ENCODE data around the gene YJU2.
"Not testable (repeated sequence)": the region's sequence is repeated elsewhere in the genome, so short reads cannot be mapped to it uniquely, and the experiment has no call there.

The YJU2 gene

DNA sequence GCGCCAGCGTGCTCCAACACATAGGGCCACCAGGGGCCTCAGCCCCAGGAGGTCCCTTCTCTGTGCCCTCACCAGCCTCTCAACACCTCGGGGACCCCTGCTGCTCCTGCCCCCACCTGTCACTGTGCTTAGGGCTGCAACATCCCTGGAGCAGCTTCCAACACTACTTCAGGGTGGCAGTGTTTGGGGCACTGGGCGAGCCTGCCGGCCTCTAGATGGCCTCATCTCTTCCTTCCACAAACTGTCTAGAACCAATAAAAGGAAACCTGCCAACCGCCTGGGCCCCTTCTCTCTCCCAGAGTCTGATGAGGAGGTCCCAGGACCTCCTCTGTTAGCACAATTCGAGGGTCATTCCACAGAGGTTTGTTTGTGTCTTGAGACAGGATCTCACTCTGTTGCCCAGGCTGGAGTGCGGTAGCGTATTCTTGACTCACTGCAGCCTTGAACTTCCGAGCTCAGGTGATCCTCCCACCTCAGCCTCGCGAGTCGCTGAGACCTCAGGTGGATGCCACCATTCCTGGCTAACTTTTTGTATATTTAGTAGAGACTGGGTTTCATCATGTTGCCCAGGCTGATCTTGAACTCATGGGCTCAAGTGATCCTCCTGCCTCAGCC is 22.0 kb downstream of the YJU2 start:
- DNase-seq: no peak

DNA sequence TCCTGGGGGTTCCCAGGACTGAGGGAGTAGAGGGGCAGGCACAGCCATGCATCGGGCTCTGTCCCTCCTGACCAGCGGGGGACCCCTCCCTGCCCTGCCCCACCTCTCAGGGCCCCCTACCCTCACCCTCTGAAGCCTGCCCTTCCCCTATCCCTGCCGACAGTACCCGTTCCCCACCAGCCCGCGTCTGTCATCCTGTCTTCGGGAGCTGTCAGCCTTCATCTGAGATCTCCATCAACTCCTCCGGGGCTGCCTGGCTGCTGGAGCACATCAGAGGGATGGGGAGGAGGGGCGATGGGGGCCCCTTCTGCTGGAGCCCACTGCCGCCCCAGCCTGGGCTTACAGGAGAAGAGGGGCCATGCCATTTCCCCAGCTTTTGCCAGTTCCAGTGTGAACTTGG is 26.0 kb downstream of the YJU2 start:
- no peak for DNase-seq

DNA sequence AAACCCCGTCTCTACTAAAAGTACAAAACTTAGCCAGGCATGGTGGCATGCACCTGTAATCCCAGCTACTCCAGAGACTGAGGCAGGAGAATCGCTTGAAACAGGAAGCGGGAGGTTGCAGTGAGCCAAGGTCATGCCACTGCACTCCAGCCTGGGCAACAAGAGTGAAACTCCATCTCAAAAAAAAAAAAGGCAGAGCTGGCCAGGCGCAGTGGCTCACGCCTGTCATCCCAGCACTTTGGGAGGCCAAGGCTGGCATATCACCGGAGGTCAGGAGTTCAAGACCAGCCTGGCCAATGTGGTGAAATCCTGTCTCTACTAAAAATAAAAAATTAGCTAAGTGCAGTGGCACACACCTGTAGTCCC is 27.4 kb downstream of the YJU2 start:
- DNase-seq: not testable (repeated sequence)

DNA sequence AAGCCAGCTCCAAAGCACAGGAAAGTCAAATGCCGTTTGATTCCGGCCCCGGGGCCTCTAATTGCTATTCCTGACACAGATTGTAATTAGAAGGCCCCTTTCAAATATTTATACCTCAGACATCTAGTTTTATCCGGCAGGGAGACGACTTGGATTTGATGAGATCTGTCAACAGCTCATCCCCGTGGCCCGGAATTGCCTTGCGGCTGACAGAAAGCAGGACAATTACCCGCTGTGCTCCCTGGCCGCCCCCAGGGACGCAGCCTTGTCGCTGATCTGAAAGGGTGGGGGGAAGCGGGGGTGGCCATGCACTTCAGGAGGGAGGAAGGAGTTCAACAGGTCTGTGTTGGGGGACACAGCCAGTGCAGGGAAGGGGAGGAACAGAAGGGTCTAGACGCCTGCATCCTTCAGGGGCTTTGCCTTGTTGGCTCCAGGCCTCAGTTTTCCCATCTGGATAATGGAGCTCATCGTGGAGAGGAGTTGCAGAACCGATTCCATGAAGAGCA is 30.4 kb downstream of the YJU2 start:
- peak; percentile 85 for DNase-seq

DNA sequence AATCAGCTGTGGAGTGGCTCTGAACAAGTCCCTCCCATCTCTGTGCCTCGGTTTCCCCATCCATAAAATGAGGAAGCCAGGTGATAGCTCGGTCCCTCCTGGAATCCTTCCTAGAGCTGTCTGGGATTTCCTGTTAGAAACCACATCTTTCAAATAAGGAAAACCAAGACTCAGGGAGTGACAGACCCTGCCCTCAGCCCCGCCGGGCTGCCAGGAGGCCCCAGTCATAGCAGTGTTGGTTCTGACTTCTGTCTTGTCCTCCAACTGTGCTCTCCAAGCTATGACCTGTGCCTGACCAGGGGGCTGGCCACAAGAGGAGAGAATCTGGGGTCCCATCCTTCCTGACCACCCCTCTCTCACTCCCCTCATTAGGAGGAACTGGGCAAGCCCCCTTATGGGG is 31.1 kb downstream of the YJU2 start:
- no peak for DNase-seq

DNA sequence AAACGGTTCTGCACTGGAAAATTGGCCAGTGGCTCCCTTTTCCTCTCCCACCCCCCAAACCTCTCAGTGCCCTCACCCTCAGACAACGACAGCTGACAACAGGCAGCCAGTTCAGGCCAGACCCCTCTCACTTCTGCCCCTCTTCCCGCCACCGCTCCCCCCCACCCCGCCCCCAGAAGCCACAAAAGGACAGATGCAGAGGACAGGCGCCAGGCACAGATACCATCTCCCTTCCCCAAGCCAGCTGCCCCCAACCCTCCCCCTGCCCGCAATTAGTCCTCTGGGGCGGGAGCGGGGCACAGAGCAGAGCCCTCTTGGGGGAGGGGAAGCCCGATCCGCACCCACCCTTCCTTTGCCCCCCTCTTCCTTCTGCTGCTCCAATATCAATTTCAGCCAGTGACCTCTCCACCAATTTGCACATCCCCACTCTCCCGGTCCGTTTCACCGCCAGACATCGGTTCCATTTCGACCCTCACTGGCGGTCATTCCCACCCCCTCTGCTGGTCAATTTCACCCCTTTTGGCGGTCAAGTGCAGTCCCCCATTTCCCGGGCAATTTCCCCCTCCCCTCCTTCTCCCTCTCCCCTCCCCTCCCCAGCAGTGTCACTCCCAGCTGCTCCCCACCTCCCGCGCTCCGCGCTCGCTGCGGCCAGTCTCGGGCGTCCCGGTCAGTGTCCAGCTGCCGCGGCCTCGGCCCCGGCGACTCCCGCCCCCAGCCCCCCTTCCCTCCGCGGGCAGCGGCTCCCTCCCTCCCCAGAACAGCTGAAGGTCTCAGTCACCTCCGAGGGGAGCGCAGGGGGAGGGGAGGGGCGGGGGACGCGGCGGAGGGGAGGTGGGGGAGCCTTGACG is 31.8 kb downstream of the YJU2 start, which contains the start of gene SHD:
SHD (plus strand) TSS at position 848 of the 848 bp plus-strand sequence. CDS start 798 bp downstream, outside the sequence.
- no peak for DNase-seq

DNA sequence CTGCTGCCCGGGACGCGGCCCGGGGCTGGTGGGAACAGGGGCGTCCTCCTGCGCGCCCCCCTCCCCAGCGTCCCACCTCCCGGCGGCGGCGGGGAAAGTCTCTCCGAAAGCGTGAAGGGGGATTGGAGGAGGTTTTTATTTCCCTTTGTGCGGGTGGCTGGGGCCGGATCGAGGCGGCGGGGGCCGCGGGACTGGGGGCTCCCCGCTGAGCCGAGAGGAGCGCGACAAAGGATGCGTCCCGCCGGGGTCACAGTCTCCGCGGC is 32.3 kb downstream of the YJU2 start:
- DNase-seq: no peak

DNA sequence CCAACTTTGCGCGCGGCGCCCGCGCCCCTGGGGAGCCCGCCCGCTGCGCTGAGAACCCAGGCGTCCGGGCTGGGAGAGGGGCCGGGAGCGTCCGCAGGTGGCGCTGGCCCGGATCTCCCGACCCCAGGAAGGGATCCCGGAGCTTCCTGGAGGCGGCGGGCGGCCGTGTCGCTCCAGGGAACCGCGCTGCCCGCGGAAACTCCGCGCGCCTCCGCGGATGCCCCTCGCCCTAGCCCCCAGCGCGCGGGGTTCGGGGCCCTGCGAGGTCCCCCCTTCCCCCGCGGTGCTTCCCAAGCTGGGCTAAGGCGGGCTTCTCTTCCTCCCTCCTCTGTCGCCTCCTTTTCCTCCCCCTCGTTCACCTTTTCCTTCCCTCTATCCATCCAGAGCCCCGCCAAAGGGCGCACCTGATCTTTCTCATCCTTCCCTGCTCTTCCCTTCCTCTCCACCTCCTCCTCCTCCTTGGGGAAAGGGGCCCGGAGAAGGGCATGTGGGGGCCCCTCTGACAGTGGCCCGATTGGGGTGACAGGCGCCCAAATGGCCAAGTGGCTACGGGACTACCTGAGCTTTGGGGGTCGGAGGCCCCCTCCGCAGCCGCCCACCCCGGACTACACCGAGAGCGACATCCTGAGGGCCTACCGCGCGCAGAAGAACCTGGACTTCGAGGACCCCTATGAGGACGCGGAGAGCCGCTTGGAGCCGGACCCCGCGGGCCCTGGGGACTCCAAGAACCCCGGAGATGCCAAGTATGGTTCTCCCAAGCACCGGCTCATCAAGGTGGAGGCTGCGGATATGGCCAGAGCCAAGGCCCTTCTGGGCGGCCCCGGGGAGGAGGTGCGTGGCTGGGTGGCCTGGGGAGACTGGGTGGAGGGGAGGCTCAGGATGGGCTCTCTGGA is 32.9 kb downstream of the YJU2 start:
- no peak for DNase-seq

DNA sequence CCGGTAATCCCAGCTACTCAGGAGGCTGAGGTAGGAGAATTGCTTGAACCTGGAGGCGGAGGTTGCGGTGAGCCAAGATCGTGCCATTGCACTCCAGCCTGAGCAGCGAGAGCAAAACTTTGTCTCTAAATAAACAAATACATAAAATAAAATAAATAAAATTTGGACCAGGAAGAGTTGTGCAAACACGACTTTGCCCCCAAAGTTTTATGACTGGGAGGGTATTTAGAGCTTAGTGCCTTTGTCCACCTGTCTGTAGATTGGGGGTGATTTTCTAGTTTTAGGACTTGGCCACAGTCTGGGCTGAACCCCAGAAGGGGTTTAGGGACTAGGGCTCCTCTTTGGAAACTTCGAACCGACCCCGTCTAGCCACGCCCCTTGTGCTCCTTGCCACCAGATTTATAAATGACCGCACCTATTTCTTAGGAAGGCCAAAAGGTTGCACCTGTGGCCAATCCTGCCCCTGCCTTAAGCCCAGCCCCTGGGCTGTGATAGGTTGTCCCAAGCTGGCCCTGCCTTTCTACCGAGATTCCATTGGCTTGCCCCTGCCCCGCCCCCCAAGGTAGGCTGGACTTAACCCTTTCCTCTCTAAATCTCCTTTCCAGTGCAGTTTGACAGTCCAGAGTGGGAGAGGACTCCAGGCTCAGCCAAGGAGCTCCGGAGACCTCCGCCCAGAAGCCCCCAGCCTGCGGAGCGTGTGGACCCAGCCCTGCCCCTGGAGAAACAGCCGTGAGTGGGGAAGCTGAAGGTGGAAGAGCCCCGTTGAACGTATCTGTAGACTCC is 37.5 kb downstream of the YJU2 start:
- no peak for DNase-seq

DNA sequence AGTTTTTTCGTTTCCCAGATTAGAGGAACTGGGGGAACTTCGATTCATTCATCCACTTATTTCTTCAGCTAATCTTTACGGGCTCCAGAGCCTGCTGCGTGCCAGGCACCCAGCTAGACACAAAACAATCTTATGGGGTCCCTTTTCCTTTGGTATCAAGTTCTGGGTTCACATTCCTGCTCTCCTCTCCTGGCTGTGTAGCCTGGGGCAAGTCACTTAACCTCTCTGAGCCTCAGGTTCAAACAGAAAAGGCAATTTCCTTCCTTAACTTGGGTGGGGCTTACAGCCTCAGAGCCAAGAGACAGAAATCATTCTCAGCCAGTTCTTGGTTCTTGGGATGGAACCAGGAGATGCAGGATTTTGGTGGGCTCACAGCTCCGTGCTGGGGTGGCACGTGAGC is 38.1 kb downstream of the YJU2 start:
- DNase-seq: no peak

DNA sequence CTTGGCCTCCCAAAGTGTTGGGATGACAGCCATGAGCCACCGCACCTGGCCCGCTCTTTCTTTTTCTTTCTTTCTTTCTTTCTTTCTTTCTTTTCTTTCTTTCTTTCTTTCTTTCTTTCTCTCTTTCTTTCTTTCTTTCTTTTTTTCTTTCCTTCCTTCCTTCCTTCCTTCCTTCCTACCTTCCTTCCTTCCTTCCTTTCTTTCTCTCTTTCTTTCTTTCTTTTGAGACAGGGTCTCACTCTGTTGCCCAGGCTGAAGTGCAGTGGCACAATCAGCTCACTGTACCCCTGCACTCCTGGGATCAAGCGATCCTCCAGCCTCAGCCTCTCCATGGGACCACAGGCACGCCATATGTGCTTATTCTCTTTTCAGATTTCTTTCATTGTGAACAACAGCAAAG is 39.3 kb downstream of the YJU2 start:
- not testable (repeated sequence) for DNase-seq

DNA sequence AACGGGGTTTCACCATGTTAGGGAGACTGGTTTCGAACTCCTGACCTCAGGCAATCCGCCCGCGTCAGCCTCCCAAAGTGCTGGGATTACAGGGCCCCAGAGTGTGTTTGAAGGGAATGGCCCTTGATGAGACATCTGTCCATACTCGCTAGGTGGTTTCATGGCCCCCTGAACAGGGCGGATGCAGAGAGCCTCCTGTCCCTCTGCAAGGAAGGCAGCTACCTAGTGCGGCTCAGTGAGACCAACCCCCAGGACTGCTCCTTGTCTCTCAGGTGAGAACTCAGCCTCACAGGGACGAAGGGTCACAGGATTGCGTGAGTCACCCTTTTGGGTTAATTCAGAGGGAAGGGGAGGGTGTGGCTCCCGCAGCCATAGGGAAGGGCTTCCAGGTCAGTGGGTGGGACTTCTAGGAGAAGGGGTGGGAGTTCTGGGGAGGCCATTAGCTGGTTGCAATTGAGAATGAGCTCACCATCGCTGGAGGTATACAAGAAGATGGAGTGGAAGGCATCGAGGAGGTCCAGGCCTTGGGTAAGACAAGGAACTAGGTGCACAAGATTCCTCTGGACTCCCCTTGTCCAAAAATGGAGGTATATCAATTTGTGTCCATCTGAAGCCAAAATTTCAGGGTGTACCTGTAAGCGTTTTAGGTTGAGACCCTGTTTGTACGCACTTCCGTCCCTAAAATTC is 41.4 kb downstream of the YJU2 start:
- no peak for DNase-seq

DNA sequence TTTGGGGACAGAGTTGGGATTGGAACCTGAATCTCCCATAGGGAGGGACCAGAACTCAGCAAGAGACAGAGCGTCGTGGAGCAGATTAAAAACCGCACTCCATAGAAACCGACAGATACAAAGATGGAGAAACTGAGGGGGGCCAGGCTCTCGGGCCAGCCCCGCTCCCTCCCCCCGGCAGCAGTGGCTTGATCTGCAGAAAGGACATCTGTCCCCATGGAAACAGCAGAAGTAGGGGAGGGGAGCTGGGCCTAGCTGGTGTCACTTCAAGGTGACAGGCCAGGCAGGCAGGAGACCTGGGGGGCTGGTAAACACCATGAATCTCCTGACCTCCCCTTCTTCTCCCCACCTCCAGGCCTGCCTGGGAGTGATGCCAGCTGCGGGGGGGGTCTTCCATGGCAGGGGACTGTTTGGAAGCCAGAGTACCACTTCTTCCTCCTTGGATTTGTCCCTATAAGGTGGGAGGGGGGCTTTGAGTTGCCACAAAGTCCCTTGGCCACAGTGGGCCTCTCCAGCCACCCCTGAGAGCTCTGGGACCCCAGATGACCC is 44.4 kb downstream of the YJU2 start:
- DNase-seq: no peak

DNA sequence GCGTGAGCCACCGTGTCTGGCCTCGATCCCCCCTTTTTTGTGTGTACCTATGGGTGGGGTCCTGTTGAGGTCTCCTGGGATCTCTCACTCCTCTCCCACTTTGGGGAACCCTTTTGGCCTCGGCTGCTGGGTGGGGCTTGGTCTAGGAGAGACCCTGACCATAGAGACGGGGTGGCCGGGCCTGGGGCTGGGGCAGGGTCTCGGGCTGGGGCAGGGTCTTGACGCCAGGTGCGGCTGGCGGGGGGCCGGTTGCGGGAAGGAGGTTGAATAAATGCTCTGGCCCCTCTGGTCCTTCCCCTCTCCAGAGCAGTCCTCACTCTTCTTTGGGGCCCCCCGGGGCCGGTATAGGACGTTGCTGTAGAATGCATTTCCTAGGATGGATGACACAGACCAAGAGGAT is 45.6 kb downstream of the YJU2 start:
- no peak for DNase-seq

DNA sequence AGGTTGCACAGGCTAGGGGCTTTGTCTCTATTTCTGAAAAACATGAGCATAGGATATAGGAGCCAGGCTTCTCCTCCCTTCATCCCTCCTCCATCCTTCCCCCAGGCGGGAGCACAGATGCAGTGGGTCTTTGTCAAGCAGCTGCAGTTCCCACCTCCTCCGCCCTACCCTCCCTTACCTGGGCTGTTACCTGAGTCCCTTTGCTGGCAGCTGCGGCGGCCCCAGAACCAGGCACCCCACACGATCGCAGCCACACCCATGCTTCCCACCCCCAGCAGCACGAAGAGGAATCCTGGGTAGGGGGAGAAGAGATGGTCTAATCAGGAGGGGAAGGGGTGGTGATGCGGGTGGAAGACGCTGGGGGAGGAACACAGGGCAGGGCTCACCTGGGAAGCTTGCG is 47.5 kb downstream of the YJU2 start:
- DNase-seq: no peak

DNA sequence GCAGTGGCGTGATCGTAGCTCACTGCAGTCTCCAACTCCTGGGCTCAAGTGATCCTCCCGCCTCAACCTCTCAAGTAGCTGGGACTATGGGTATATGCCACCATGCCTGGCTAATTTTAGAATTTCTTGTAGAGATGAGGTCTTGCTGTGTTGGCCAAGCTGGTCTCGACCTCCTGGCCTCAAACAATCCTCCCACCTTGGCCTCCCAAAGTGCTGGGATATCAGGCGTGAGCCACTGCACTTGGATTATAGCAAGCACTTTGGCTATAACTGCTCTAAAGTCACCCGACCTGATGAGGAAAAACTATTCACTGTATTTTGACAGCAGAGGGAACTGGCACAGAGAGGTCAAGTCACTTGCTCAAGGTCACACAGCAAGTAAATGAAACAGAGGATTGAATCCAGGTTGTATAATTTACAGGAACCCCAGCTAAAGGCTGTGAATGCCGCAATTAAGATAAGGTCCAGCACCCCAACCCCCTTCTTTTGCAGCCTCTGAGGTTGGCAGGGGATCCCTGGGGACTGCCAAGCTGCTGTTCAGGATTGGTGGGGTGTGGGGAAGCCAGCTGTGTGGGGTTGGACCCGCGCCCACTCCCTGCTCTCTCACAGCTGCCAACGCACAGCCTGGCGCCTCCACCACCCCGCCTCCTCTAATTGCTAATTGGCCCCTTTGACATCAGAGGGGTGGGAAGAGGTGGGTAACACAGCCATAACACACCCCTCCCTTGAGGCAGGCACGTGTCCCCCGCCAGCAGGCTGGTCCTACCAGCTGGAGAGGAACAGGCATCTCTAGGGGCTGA is 49.3 kb downstream of the YJU2 start:
- DNase-seq: peak; percentile 43

DNA sequence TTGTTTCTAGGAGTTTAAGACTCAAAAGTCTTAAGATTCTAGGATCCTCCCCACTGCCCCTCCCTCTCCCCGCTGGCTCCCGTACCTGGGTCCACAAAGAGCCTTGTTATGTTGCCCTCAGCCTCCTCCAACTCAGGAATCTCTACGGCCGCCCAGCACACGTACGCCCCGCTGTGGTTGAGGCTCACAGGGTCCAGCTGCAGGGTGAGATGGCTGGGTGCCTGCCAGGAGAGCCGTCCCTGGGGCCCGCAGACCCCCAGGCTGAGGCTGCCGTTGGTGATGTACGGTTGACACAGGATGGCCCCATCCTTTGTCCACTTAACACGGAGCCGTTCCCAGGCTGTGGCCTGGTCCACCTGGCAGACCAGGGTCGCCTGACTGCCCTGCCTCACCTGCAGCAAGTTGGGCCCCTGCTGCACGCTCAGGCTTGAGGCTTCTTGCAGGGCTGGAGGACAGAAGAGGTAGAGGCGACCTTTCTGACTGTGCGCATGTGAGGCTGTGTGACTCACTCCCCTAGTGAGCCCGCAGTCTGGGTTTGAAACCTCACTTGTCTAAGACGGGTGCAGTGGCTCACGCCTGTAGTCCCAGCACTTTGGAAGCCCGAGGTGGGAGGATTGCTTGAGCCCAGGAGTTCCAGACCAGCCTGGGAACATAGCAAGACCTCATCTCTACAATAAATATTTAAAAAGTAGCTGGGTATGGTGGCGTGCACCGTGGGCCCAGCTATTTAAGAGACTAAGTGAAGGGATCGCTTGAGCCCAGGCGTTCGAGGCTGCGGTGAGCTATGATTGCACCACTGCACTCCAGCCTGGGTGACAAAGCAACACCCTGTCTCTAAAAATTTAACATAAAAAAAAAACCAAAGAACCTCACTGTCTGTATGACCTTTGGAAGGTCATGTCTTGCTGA is 51.3 kb downstream of the YJU2 start:
- no peak for DNase-seq

DNA sequence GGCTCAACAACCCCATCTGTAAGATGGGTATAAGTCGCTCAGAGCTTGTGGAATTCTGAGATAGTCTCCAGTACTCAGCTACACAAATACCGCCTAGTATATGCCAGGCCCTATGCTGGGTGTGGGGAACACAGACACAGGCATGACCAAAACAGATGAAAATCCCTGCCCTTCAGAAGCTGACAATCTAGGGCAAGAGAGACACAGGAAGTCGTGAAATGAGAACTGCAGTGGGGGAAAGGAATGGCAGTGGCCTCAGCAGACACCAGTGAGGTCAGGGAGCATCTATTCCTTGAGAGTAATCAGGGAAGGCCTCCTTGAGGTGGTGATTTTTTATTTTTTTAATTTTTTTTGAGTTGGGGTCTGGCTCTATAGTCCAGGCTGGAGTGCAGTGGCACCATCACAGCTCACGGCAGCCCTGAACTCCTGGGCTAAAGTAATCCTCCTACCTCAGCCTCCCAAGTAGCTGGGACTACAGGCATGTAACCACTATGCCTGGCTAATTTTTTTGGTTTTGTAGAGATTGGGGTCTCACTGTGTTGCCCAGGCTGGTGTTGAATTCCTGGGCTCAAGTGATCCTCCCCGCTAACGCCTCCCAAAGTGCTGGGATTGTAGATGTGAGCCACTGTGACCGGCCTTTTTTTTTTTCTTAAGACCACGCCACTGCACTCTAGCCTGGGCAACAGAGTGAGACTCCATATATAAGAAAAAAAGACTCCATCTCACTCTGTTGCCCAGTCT is 52.1 kb downstream of the YJU2 start:
- no peak for DNase-seq

DNA sequence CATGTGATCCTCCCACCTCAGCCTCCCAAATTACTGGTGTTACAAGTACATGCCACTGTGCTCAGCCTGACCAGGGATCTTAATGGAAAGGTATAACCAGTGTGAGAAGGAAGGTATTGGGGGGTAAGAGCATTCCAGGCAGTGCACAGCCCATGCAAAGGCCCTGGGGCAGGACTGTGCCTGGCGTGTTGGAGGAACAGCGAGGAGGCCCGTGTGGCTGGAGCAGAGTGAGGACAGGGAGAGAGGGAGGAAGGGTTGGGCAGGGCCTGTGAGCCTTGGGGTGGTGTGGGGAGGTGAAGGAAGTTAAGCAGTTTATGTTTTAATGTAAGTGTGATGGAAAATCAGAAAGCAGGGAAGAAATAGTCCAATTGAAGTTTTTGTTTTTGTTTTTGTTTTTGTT is 53.7 kb downstream of the YJU2 start:
- no peak for DNase-seq

All from NCI-H2227 treated with DMSO at 0.1 percent for 48 hours (cell line).